NT2/D1 (cell line): ENCODE data around the gene HRCT1.

Experiments
- SUZ12 ChIP-seq: IDR thresholded peaks from 2 replicates; pipeline ENCODE4 v1.6.1; 2011; ENCODE audit not compliant: insufficient read length, insufficient read depth; ENCODE audit errors: extremely low read depth
- YY1 ChIP-seq: IDR thresholded peaks from 2 replicates; pipeline ENCODE4 v1.6.1; 2011; ENCODE audit not compliant: insufficient read length, insufficient read depth
- ZNF274 ChIP-seq: IDR thresholded peaks from 2 replicates; pipeline ENCODE4 v1.6.1; 2011; ENCODE audit warnings: mild to moderate bottlenecking, low read depth, low read length

- TF ChIP-seq YY1 (no peak), ZNF274 (no peak), SUZ12 (no peak)
Measured at GRCh38 chr9:35948451-35948850, 42.4 kb downstream of the HRCT1 start.
